Loucy (cell line): ENCODE data around the gene GPR22.
A peak's percentile ranks its signal among the peaks of the same experiment; 100 is the strongest.

Experiments used
- CTCF ChIP-seq: fragments of 200-600 bp; sonication (generic); conservative IDR thresholded peaks from 2 replicates; pipeline ENCODE4 v1.5.1; 2014; ENCODE audit warnings: mild to moderate bottlenecking, antibody characterized with exemption, low read length
- EZH2phosphoT487 ChIP-seq: fragments of 200-600 bp; IDR thresholded peaks from 2 replicates; pipeline ENCODE4 v1.6.1; 2018; ENCODE audit warnings: antibody characterized with exemption, mild to moderate bottlenecking, moderate library complexity, borderline replicate concordance

- TF ChIP-seq CTCF (peak; percentile 87), EZH2phosphoT487 (no peak)
Measured at GRCh38 chr7:107463139-107464078, 6.4 kb upstream of the GPR22 start.
